ENCODE measurements around the gene LBH.
A peak's percentile ranks its signal among the peaks of the same experiment; 100 is the strongest.

LBH gene

DNA sequence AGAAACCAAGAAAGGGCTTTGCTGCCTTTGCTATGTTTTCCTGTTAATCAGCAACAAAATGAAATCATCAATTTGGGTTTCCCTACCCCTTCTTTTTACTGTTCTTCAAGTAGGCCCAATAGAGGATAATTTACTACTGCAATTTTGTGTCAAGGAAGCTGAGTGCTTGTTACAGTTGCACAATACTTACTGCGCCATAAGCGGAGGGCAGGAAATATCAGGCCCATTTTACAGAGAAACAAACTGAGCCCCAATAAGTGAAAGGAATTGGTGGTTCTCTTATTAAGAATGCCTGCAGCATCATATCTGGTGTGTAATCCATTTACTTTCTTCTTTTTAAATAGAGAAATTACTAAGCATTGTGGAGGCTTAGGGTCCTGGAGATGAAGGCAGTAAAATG lies 9.3 kb upstream of the LBH start:
- no peak for DNase-seq (ENCODE audit: low read depth)
- TF ChIP-seq CTCF (conservative IDR thresholded peaks at IDR 0.05; ENCODE audit: low read length), result no peak
- no peak overlapping the region for H3K4me3 ChIP-seq (ENCODE audit: low read length)

DNA sequence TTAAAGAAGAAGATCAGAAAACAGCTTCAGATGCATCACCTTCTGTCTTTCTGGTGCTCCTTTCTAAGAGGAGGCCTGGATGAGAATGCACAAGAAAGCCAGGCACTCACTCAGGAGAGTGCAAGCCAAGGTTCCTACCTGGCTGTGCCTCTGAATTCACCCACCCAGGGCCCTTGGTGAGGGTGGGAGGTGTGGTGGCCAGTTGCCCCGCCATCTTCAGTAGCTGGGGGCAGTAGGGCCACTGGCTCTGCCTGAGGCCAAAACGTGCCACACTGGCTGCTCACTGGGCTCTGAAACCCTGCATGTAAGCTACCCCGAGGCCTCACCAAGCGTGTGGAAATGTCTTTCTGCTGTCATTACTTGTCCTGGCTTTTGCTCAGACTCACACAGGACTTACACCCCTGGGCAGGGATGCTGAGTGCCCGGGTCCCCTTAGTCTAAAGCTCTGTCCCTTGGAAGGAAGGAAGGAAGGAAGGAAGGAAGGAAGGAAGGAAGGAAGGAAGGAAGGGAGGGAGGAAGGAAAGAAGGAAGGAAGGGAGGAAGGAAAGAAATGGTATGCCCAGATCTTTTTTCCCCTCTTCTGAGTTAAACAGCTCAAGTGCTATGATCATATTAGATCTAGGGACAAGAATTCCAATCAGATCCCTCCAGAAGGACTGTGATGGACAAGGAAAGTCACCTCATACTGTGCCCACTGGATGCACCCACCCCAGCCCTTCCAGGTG lies 8.5 kb upstream of the LBH start:
- no peak for DNase-seq (ENCODE audit: low read depth)
- no peak for TF ChIP-seq CTCF (conservative IDR thresholded peaks at IDR 0.05; ENCODE audit: low read length)
- H3K4me3 ChIP-seq (ENCODE audit: low read length), result no peak overlapping the region

DNA sequence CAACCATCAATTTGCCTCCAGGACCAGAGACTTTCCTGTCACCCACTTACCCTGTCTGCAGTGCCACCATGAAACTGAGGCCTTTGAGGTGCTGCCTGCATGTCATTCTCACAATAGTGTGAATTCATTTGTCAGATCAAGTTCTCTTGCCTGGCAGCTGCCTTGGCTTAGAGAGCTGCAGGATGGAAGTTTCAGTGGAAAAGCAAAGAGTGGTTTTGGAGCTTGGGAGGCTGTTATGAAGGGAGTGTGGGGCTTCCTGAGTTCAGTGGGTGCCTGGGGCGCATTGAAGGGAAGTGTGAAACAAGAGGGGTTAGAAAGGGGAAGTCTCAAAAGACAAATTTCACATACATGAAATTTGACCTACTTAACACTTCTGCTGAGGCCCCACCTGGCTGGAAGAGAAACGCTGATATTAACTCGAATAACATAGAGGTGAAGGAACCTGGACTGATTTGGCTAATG lies 7.9 kb upstream of the LBH start:
- no peak for TF ChIP-seq CTCF (conservative IDR thresholded peaks at IDR 0.05; ENCODE audit: low read length)
- no peak for DNase-seq (ENCODE audit: low read depth)
- no peak overlapping the region for H3K4me3 ChIP-seq (ENCODE audit: low read length)

DNA sequence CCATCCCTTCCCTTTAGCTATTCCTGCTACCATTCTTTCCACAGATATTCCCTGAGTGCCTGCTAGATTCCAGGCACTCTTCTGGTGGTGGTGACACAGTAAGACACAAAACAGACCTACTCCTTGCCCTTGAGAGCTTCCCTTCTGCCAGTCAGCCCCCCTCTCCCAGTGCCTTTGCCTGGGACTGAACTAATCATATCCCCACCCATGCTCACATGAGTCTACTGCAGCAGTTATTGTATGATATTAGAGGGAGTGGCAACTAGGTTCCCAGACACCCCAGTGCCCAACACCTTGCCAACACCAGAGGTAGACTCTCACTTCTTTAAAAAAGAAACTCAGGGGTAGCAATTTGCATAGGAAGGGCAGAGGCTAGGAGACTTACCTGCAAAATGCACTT lies 7.2 kb upstream of the LBH start:
- no peak for TF ChIP-seq CTCF (conservative IDR thresholded peaks at IDR 0.05; ENCODE audit: low read length)
- DNase-seq (ENCODE audit: low read depth), result no peak
- H3K4me3 ChIP-seq (ENCODE audit: low read length), result no peak overlapping the region

- H3K4me3 ChIP-seq (ENCODE audit: low read length), result peak overlapping the region; percentile 53
- TF ChIP-seq CTCF (conservative IDR thresholded peaks at IDR 0.05; ENCODE audit: low read length), result peak; percentile 36
- DNase-seq (ENCODE audit: low read depth), result peak; percentile 83
Measured at GRCh38 chr2:30225131-30225762, 6.1 kb upstream of the LBH start.

DNA sequence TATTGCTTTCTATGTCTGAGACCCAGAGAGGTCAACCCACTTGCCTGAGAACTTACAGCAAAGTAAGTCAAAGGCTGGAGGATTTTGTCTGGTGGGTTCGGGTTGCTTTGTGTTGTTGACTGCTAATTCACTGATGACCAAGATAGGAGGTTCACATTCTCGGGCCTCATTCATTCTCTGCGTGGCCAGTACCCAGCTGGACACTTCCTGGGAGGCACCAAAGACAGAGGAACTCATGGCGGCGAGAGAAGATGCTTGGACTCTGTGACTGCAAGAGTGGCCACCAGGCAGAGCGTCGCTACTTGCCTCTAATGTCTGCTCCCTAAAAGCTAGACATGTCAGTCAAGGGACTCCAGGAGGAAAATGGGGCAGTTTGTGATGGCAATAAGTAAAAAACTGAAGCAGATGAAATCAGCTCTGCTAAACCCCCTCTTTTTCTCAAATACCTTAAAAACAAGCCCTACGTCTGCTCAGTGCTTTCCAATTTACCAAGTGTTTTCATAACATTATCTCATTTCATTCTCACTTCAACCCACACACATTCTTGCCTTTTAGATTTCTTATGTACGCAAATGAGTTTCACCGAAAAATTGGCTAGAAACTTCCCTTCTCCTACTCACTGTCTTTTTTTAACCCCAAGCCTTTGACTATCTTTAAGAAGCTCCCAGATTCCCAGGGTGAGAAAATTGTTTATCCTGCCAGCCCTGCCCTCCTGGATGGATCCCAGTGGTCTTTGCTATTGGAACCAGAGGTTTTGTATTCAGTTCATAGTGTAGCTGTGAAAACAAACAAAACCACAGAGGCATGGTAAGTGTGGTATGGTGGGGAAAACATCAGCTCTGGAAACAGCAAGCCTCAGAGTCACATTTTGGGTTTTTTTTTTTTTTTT lies 4.9 kb upstream of the LBH start:
- DNase-seq (ENCODE audit: low read depth), result peak; percentile 56
- no peak overlapping the region for H3K4me3 ChIP-seq (ENCODE audit: low read length)
- no peak for TF ChIP-seq CTCF (conservative IDR thresholded peaks at IDR 0.05; ENCODE audit: low read length)

All from AG10803 (cell line).